HepG2 (cell line): ENCODE data around the gene CNTN4.

Source experiments
- CHD4 ChIP-seq: fragments of 200-600 bp; sonication (generic); IDR thresholded peaks from 2 replicates; pipeline ENCODE4 v1.7.0; 2017; ENCODE audit warnings: mild to moderate bottlenecking, low read length, borderline replicate concordance
- HMG20B ChIP-seq: conservative IDR thresholded peaks from 2 replicates; pipeline ENCODE4 v1.6.1; 2016; ENCODE audit warnings: missing genetic modification reagents, missing compliant biosample characterization
- PPARG ChIP-seq: conservative IDR thresholded peaks from 2 replicates; pipeline ENCODE4 v1.6.1; 2016; ENCODE audit warnings: missing biosample characterization, missing genetic modification reagents
- ZKSCAN1 ChIP-seq: fragments of 150-350 bp; IDR thresholded peaks from 2 replicates; pipeline ENCODE4 v1.6.1; 2014; ENCODE audit warnings: low read length

- TF ChIP-seq PPARG (no peak), HMG20B (CRISPR knock-in tag) (no peak), CHD4 (no peak), ZKSCAN1 (no peak)
Measured at GRCh38 chr3:2391896-2392295, 293.2 kb downstream of the CNTN4 start.
